HG02571 (cell line): ENCODE results near the gene FBP1.
"Not testable (repeated sequence)": the region's sequence is repeated elsewhere in the genome, so short reads cannot be mapped to it uniquely, and the experiment has no call there.

Experiments used
- ATAC-seq: cut with Tn5 transposase; IDR thresholded peaks from one replicate; pipeline ENCODE4 v1.9.1; 2021; ENCODE audit warnings: mild to moderate bottlenecking, moderate library complexity; ENCODE audit not compliant: unreplicated experiment

The FBP1 gene

DNA sequence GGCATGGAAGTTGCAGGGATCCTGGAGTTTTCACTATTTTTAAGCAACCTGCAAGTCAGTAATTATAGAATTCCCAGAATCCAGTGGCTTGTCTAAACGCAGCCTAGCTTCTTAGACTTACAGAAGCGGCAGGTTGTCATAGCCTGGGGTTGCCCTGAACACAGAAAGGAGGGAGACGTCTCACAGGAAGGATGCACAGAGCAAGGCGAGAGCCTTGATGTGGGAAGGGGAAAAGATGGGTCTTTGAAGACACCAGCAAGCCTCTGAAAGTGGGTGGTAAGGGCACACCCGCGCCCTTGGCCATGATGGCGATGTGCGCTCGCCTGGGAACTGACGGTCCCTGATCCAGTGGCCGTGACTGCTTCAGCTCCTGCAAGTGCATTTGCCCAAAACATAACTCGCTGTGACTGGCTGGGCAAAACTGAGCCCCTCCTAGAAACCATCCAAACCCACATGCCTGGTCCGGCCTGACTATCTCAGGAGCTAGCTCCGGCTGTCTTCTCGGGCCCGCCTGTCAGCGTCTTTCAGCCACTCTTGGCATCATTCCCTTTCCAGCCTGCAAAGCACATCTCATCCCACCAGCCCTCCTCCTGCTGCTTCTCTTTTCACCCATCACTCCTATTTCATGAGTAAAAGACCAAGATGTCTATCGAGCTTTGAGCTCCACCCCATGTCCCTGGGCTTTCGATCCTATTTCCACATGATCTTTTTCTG is 17.1 kb downstream of the FBP1 start:
- ATAC-seq: no peak

DNA sequence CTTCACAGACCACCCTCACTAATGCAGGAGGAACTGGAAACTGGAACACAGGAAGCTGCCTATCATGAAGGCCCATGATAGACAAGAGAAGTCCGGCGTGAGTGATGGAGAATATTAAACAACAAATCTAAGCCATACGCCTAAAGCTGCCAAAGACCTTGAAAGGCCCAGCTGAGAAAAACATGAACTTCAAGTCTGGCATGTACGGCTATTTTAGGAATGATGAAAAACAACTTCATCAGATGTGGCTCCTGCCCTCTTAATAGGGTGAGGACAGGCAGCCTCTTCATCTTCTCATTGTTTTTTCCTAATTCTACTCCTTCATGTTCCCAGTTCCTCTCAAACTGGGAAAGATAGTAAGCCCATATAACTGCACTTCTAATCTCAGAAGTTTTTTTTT is 20.3 kb downstream of the FBP1 start:
- ATAC-seq: no peak

DNA sequence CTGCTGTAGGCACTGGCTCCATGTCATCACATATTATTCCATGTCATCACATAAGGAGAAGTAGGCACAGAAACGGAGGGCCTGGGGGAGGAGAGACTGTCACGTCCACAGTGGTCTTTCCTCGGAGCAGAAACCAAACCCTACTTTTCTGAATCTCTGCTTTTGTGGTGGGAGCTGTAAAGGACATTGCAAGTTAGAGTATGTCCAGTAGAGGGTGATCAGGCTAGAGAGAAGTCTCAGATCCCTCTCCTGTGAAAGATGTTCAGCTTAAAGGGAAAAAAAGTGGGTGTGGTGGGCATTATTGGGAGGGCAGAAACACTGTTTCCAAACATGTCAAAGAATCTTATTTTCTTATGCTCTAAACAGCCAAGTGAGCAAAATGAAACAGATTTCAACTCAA is 26.3 kb downstream of the FBP1 start:
- no peak for ATAC-seq

DNA sequence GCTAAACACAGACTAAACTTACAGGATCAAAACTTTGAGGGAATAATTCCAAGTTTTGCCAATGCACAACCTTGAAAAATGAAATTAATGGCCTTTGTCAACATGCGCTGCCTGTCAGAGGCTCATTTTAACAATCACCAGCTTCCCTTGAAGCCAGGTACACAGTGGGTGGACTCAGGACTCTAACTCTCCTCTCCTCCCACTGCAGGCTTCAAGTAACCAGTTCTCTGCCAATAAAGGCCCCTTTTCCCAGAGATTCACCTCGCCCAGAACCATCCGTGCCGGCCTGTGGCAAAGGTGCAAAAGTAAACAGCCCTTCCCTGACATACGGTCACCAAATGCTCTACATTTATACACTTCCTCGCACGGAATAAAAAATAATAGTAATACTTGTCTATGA is 27.2 kb downstream of the FBP1 start:
- ATAC-seq: no peak

DNA sequence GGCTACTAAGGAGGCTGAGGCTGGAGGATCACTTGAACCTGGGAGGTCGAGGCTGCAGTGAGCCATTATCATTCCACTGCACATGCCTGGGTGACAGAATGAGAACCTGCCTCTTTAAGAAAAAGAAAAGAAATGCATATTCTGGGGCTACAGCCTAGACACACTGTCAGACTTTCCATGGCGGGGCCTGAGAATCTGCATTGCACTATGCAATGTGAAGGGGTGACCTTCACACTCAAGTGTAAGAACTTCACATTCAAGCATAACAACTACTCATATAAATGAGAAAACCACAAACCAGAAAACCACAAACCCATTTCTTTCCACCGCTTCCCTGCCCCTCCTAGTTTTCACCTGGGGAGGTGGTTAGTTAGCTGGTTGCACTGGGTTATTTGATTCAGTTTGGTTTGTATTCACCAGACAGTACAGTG is 27.7 kb downstream of the FBP1 start:
- ATAC-seq: no peak

DNA sequence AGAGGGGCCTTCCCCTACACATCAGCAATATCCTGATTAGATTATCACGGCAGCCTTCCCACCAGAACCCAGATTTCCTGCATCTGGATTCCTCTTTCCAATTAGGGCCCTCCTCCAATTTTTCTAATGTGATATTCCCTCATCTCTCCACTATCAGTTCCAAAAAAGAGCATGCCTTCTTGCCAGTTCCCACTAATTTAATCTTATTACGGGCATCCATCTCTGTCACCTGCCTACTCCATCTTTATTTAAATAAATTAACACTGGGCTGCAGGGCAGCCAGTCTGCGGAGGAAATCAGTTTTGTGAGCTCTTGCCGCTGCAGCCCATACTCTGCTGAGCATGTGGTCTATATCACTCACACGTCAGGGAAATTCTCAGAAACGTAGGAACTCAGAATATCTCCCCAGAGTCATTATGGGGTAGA is 29.1 kb downstream of the FBP1 start:
- ATAC-seq: no peak

DNA sequence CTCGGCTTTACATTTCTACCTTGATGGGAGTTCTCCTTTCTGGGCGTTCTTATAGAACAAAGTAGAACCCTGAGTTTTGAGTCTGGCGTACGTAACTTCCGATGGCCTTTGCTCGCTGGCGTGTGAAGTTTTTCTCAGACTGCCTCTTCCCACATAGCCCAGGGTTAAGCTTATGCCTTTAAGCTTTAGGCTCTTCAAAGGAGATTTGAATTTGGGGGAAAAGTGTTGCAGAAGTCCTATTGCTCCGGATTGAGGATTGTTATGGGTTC is 32.0 kb downstream of the FBP1 start:
- no peak for ATAC-seq

DNA sequence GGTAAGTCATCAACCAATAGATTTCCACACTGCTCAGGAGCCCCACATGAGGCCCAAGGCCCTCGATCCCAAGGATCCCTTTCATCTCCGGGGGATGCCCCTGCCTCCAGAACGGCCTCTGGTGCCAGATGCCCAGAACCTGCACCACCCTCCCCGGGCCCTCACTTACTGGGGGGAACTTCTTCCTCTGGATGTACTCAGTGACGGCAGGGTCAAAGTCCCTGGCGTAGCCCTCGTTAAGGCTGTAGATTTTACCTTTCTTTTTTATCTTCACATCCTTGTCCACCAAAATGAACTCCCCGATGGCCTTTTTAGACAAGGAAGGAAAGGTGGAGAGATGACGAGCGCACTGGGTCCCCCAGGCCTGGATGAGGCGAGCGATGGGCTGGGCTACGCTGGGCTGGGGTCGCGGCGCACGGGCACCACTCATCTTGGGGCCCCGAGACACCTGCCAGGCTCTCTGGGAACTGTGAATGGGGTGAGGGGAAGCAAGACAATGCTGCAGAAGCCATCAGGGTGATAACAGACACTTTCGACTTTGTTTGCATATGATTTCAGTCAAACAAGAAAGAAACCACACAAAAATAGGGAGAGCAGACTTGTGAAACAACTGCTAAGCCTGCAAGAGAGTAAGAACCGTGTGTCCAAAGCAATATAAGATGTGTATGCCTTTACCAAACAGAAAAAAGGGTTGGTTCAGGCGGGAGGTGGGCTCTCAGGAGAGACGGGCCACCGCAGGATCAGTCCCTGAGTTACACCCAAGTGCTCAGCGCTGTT is 32.5 kb downstream of the FBP1 start:
- ATAC-seq: no peak

DNA sequence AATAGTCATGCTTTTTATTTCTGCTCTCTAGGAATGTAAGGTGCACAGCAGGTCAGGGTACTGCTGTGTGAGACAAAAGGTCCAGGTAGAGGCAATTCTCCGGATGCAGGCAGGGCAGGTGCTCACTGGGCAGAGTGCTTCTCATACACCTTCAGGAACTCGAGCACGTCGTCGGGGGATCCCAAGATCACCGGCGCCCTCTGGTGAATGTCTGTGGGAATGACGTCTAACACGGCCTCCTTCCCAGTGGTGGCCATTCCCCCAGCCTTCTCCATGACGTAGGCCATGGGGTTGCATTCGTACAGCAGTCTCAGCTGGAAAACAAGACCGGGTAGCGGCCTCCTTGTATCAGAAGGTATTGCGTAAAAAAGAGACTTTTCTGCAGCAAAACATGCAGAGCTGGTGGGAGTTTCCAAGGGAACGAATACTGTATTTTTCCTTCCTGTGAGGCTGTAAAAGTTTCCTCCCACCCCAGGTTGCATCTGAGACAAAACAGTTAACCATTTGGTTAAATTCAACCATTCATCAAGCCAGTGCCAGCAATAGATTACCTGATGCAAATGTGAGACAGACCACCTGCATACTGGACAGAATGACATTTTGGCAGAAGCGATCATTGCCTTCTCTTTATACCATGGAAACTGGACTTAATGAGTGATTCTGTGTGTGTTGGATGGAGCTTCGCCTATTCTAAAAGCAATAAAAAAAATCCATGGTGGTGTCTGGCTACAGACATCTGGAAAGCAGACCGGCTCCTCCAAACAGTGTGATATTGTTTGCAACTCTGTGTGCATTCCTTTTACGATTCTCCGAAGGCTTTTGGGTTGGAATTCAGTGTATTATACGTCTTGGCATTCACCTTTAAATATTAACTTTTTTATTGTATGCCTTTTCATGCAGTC is 35.8 kb downstream of the FBP1 start:
- ATAC-seq: no peak

DNA sequence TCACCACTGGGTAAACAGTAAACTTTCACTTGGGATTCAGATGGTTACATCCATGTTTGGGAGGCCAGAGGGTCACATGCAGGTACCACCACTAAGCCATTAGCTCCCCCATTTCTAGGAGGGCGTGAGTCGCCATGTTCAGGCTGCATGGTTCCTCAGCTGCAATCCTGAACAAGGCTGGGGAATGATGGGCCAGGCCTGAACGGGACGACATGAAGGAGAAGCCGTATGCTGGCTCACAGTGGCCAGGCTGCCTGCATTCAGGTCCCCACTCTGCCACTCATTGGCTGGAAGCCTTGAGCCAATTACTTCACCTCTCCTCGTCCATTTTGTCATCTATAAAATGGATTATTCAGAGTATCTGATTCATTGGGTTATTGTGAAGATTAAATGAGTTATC is 36.7 kb downstream of the FBP1 start:
- no peak for ATAC-seq

DNA sequence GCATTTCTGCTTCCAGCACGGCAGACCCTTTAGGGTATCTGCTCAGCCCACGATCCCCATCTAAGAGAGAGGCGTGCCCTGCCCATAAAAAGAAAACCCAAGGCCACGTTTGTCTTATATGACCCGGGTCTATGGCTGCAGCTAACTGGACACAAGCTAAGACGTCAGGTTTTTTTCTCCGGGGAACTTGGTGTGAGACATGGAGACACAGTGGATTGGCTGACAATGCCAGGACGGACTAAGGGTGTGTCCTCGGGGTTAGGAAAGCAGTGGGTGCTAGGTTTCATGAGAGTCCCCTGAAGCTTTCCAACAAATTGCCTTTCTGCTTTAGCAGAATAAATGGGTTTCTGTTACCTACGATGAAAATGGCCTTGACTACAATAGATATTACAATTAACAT is 38.6 kb downstream of the FBP1 start:
- no peak for ATAC-seq

DNA sequence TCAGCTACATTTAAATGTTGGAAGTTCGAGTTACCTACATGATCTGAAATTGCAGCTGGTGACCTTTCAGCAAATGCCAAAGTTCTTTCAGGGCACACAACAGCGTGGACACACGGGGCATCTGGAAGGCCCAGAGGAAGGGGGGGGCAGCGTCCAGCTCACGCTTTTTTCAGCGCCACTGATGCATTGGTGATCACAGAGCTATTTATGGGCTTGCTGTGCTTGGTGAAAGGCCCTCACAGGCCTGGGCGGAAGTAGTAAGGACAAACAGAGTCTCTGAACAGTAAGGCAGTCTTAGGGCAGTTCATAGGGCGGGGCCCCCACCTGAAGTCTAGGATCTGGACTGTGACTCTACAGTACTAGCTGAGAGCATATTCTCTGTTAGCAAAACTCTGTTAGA is 39.1 kb downstream of the FBP1 start:
- ATAC-seq: no peak

DNA sequence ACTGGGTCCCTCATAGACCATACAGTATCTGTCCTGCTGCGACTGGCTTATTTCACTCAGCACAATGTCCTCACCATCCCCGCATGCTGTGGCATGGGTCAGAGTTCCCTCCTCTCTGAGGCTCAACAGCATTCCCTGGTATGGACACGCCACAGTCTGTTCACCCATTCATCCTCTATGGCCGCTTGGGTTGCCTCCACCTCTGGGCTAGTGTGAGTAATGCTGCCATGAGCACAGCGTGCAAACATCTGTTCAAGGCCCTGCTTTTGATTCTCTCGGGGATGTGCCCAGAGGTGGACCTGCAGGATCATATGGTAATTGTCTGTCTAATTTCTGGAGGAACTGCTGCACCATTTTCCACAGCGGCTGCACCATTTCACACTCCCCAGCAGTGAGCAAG is 40.2 kb downstream of the FBP1 start:
- no peak for ATAC-seq

DNA sequence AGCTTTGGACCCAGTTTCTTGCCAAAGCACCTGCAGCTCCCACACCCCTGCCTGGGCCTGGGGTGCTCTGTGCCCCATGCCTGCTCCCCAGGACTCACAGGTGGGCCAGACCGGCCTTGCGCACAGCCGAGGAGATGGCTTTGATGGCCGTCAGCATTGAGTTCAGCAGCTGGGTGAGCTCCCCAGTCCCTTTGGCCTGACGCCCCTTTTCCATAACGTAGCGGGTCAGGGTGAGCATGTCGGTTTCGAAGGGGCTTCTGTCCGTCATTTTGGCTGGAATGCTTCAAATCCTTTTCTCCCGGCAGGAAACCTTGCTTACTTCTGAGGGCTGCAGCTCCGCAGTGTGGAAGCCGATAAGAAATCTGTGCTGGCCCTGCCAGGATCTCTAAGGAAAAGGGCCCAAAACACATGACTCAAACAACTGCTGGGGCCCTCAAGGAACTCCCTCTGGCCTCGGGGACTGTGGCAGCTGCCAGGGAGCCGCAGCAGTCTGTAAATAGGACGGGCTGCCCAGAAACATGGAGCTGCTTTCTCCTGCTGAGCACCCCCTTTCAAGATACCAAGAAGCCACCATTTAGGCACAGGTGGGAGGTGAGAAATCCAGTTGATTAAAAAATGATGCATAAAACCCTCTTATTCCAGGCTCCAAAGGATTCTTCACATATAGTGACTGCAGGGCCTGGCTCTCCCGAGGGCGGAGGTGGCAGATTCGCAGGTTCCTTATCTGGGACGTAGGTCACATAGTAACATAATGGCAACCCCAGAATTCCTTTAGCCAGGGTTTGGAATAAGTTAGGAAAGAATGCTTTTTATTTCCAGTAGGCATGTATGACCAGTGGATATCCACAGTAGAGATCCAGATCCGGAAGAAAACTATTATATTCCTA is 45.6 kb downstream of the FBP1 start, which contains the start of gene FBP2:
Gene FBP2 (minus strand): TSS at position 366 of the 887 bp plus-strand sequence. CDS start 98 bp downstream, at position 268.
- ATAC-seq: no peak

DNA sequence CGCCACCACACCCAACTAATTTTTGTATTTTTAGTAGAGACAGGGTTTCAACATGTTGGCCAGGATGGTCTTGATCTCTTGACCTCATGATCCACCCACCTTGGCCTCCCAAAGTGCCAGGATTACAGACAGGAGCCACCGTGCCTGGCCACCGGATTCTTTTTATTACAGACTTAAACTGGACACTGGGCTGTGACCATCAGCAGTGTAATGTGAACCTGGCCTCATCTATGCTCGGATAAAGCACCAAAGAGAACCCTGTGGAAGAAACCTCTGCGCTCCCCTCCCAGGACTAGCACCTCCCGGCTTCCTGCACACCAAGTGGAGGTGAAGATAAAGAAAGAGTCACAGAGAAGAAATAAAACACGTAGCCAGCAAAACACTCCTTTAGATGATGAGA is 46.6 kb downstream of the FBP1 start:
- not testable (repeated sequence) for ATAC-seq

DNA sequence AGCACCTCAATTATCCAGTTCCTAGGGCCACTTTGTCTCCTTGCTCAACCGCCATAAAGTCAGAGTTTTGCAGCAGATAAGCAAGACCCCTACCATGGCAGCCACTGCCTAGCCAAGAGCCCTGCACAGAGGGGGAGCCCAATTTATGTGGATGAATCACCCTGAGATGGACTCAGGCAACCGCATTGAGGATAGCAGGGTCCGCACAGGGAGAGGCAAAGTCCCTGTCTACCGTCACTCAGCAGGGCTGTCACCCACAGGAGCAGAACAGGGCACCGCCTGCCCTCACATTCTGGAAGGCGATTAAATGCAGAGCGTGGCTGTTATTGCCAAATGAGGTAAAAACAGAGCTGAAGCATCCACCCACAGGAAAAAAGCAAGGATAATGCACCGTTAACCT is 47.4 kb downstream of the FBP1 start:
- no peak for ATAC-seq

DNA sequence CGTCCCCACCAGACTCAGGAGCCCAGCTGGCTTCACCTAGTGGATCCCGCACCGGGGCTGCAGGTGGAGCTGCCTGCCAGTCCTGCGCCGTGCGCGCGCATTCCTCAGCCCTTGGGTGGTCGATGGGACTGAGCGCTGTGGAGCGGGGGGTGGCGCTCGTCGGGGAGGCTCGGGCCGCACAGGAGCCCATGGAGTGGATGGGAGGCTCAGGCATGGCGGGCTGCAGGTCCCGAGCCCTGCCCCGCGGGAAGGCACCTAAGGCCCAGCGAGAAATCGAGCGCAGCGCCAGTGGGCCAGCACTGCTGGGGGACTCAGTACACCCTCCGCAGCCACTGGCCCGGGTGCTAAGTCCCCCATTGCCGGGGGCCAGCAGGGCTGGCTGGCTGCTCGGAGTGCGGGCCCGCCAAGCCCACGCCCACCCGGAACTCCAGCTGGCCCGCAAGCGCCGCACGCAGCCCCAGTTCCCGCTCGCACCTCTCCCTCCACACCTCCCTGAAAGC is 48.2 kb downstream of the FBP1 start:
- ATAC-seq: not testable (repeated sequence)

DNA sequence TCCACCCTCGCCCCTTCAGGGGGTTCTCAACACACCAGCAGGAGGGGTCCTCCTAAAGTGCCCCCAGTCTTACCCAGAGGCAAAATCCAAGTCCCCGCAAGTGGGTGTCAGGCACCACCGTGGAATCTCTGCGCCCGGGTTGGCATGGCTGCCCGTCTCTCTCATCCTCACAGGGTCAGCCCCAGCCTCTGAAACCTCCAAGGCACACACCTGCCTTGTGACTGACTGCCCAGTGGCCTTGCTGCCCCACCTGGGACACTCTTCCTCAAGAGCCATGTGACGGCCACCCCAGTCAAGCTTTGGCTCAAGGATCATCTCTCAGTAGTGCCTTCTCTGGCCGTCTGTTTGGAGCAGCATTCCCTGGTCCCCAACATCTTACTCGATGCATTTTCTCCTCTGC is 50.6 kb downstream of the FBP1 start:
- no peak for ATAC-seq

DNA sequence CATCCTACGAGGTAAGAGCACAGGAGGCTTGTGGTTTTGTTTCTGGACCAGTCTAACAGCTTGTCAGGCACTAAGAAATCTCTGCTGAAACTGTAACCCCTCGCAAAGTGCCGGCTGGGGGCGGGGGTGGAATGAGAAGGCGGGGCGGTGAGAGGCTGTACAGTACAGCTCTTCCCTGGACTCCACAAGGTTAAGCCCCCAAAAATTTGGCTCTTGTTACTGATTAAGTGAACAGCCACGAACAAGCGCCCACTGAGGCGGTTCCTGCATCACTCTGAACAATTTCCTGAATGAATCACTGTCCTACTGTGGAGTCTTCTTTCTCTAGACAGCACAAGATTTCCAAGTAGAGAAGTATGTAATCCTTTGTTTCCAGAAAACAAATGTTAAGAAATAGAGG is 52.5 kb downstream of the FBP1 start:
- no peak for ATAC-seq

DNA sequence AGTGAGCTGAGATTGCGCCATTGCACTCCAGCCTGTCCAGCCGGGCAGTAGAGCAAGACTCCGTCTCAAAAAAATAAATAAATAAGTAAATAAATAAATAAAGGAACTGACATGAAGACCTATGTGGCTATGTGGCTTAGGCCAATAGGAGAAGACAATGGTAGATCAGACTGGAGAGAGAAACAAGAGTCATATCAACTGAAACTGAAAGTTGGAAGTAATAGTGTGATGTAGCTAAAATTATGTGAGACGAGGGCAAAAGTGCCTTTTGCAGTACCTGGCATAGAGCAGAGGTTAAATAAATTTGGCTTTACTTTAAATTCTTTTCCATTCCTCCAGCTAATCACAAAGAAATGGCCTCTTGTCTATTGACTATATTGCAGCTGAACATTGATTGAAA is 53.0 kb downstream of the FBP1 start:
- ATAC-seq: no peak
